ENCODE results near the gene CEP350.

- TF ChIP-seq CTCF (IDR thresholded peaks at IDR 0.05 in 2 of 3, conservative IDR thresholded peaks at IDR 0.05 in 1 of 3; ENCODE audit: borderline replicate concordance in 1 of 3, insufficient read depth in 1 of 3, low read depth in 2 of 3, low read length in 2 of 3) (no peak), TCF7L2 (IDR thresholded peaks at IDR 0.05; ENCODE audit: borderline replicate concordance, extremely low read depth, insufficient read depth, insufficient read length) (no peak), SRF (IDR thresholded peaks at IDR 0.05; ENCODE audit: low read depth) (no peak), EGR1 (IDR thresholded peaks at IDR 0.05; ENCODE audit: low read depth) (no peak), MAX (IDR thresholded peaks at IDR 0.05) (no peak), CBX3 (IDR thresholded peaks at IDR 0.05; ENCODE audit: low read depth) (no peak), POLR2AphosphoS5 (IDR thresholded peaks at IDR 0.05; ENCODE audit: low read depth, low read length) (no peak), POLR2A (IDR thresholded peaks at IDR 0.05; ENCODE audit: borderline replicate concordance, extremely low read depth, insufficient read depth, insufficient read length) (no peak), EZH2phosphoT487 (IDR thresholded peaks at IDR 0.05; ENCODE audit: borderline replicate concordance) (no peak), ZNF274 (IDR thresholded peaks at IDR 0.05; ENCODE audit: low read depth, low read length) (no peak), EZH2 (IDR thresholded peaks at IDR 0.05) (no peak), RAD21 (IDR thresholded peaks at IDR 0.05; ENCODE audit: low read depth) (no peak)
Observed at GRCh38 chr1:180117764-180118116, 163.1 kb downstream of the CEP350 start.

Data from HCT116 (cell line).